HepG2 (cell line): ENCODE results near the gene MRPL39.

Experiments
- ARHGAP35 ChIP-seq: sonication (generic); formaldehyde crosslinking; IDR thresholded peaks from 2 replicates; pipeline ENCODE4 v1.9.0; 2022; ENCODE audit warnings: mild to moderate bottlenecking, inconsistent platforms, moderate library complexity, missing genetic modification reagents, borderline replicate concordance
- CTCF ChIP-seq: sonication (generic); formaldehyde crosslinking; IDR thresholded peaks from 2 replicates; pipeline ENCODE4 v1.5.0; 2020; ENCODE audit warnings: mild to moderate bottlenecking, missing genetic modification reagents, moderate library complexity
- TBP ChIP-seq: sonication (generic); formaldehyde crosslinking; IDR thresholded peaks from 2 replicates; pipeline ENCODE4 v1.5.0; 2020; ENCODE audit warnings: missing genetic modification reagents

- TF ChIP-seq CTCF (no peak), ARHGAP35 (CRISPR knock-in tag) (no peak), TBP (CRISPR knock-in tag) (no peak)
These were observed 19.5 kb upstream of the MRPL39 start for GRCh38 chr21:25626757-25627156.
